Fibroblast of skin of abdomen (primary cell): Measurements from ENCODE around the gene PCDHB4. TPM values are rescaled to one million over a fixed set of nuclear protein-coding genes. Genes with fewer than 3 reads are reported as not detected.
"Not testable (repeated sequence)": the region's sequence is repeated elsewhere in the genome, so short reads cannot be mapped to it uniquely, and the experiment has no call there.

Experiments used
- DNase-seq: peaks from one replicate; pipeline ENCODE4 v3.0.0-alpha.2; 2013
- polyA plus RNA-seq, 2 experiments: library from polyadenylated mRNA; unstranded; fragments of 120-200 nt; gene quantifications; one replicate each; pipeline ENCODE4 v1.2.1, GENCODE V29; 2013; ENCODE audit not compliant: insufficient read length in 2 of 2

PCDHB4 gene
- polyA plus RNA-seq (2013, experiment 1 of 2; ENCODE audit: insufficient read length), result 0.18 TPM
- polyA plus RNA-seq (2013, experiment 2 of 2; ENCODE audit: insufficient read length), result 0.29 TPM

- no peak for DNase-seq
These were observed at the start of gene PCDHB4 for GRCh38 chr5:141121563-141121962. TSS of gene PCDHB4 (plus strand) at chr5:141121818. CDS start at chr5:141121999, 181 bp downstream.

- no peak for DNase-seq
These were observed 43.8 kb upstream of the PCDHB4 start for GRCh38 chr5:141077826-141078225.

GRCh38 chr5:141082228-141082627, 39.4 kb upstream of the PCDHB4 start:
- no peak for DNase-seq

GRCh38 chr5:141084487-141084989, 37.1 kb upstream of the PCDHB4 start:
- DNase-seq, result peak; percentile 24

GRCh38 chr5:141094481-141095262, 26.9 kb upstream of the PCDHB4 start, which contains the start of gene PCDHB2:
TSS of gene PCDHB2 (plus strand) at chr5:141094615. CDS start at chr5:141094791, 176 bp downstream.
- peak; percentile 62 for DNase-seq

GRCh38 chr5:141095263-141095641, 26.4 kb upstream of the PCDHB4 start:
- DNase-seq, result no peak

GRCh38 chr5:141096181-141096580, 25.4 kb upstream of the PCDHB4 start:
- not testable (repeated sequence) for DNase-seq

GRCh38 chr5:141096586-141096985, 25.0 kb upstream of the PCDHB4 start:
- not testable (repeated sequence) for DNase-seq

- DNase-seq, result peak; percentile 24
These were observed 21.3 kb upstream of the PCDHB4 start, which contains the start of gene PCDHB3 for GRCh38 chr5:141100243-141100805. TSS of gene PCDHB3 (plus strand) at chr5:141100473. CDS start at chr5:141100650, 177 bp downstream.

- DNase-seq, result no peak
These were observed 20.6 kb upstream of the PCDHB4 start for GRCh38 chr5:141101059-141101458.

- DNase-seq, result not testable (repeated sequence)
These were observed 19.5 kb upstream of the PCDHB4 start for GRCh38 chr5:141102070-141102469.

GRCh38 chr5:141102471-141102870, 19.1 kb upstream of the PCDHB4 start:
- not testable (repeated sequence) for DNase-seq

- no peak for DNase-seq
These were observed 16.3 kb upstream of the PCDHB4 start for GRCh38 chr5:141105350-141105749.

- DNase-seq, result no peak
These were observed 2.4 kb upstream of the PCDHB4 start for GRCh38 chr5:141119250-141119649.

- DNase-seq, result no peak
These were observed 367 bp downstream of the PCDHB4 start for GRCh38 chr5:141121985-141122384.

- DNase-seq, result not testable (repeated sequence)
These were observed 1.9 kb downstream of the PCDHB4 start for GRCh38 chr5:141123396-141124135.

- DNase-seq, result no peak
These were observed 5.7 kb downstream of the PCDHB4 start for GRCh38 chr5:141127305-141127704.

- DNase-seq, result peak; percentile 3
These were observed 13.6 kb downstream of the PCDHB4 start, which contains the start of gene PCDHB5 for GRCh38 chr5:141135030-141135717. TSS of gene PCDHB5 (plus strand) at chr5:141135206. CDS start at chr5:141135435, 229 bp downstream.

GRCh38 chr5:141135718-141136266, 14.2 kb downstream of the PCDHB4 start:
- no peak for DNase-seq

- DNase-seq, result not testable (repeated sequence)
These were observed 15.7 kb downstream of the PCDHB4 start for GRCh38 chr5:141137346-141137745.

- DNase-seq, result no peak
These were observed 28.2 kb downstream of the PCDHB4 start, which contains the start of gene PCDHB6 for GRCh38 chr5:141149812-141150211. TSS of gene PCDHB6 (plus strand) at chr5:141150057. CDS start at chr5:141150258, 201 bp downstream.
